Subcutaneous adipose tissue (tissue), 4 donors: ENCODE data around the gene COBL. TPM values are rescaled to one million over a fixed set of nuclear protein-coding genes. Genes with fewer than 3 reads are reported as not detected.

Experiments used
- CTCF ChIP-seq: fragments of 450-650 bp; IDR thresholded peaks from one replicate; pipeline ENCODE4 v1.5.1; 2016; ENCODE audit warnings: low read depth, mild to moderate bottlenecking, control low read depth, antibody characterized with exemption, moderate library complexity
- total RNA-seq, 4 donors: library from RNA; depleted of rRNA; stranded (reverse); fragments of >200 nt; gene quantifications; one replicate each; pipeline ENCODE4 v1.1.0, GENCODE V29; 2016

COBL gene
- total RNA-seq, 4 donors from 2014 or later, result 0.51 to 1.8 (median 0.93) TPM

DNA sequence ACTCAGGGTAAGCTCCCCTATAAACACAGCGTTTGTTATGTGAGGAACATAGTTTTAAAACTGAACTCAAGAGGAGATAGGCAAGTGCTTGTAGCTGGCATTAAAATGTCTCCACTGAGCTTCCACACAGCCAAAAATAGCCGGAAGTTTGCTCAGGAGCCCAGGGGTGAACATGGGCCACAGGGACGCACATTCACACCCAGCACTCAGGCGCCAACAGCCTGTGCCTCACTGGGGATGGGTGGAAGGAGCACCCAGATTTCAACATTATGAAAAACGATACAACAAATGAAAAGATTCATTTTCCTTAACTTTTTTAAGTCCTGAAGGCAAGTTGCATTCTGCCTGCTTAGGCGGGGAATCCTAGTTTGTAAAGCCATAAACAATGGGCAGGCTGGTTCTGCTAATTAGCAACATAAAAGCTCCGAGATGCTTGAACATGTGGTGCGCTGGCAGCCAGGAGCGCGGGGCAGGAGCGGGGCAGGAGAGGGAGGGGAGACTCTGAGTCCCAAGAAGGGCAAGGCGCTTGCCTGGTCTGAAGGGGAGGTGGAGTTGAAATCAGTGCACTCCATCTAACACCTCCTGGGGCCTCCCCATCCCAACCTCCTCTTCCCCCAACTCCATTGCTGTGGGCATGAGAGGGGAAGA is 235.9 kb downstream of the COBL start:
- TF ChIP-seq CTCF, result no peak

GRCh38 chr7:51080216-51080615 is 236.4 kb downstream of the COBL start:
- no peak for TF ChIP-seq CTCF

GRCh38 chr7:51079494-51079893 is 237.1 kb downstream of the COBL start:
- no peak for TF ChIP-seq CTCF

DNA sequence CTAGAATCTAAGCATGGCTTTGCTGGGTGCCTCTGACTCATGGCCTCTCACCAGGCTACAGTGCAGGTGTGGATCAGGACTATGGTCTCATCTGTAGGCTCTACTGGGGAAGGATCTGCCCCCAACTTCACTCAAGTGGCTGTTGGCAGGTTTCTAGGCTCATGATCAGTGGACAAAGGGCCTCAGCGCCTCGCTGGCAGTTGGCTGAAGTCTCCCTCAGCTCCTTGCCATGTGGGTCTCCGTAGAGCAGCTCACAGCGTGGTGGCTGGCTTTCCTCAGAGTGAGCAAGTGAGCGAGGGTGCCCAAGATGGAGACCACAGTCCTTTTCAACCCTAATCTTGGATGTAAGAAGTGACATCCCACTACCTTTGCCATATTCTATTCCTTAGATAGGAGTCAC is 238.0 kb downstream of the COBL start:
- no peak for TF ChIP-seq CTCF

- TF ChIP-seq CTCF, result no peak
Observed at GRCh38 chr7:51077987-51078370, 238.6 kb downstream of the COBL start.

- no peak for TF ChIP-seq CTCF
Observed at GRCh38 chr7:51077316-51077986, 239.2 kb downstream of the COBL start.

- TF ChIP-seq CTCF, result no peak
Observed at GRCh38 chr7:51075681-51076580, 240.7 kb downstream of the COBL start.
